Measurements from ENCODE around the gene ZNF497.

DNA sequence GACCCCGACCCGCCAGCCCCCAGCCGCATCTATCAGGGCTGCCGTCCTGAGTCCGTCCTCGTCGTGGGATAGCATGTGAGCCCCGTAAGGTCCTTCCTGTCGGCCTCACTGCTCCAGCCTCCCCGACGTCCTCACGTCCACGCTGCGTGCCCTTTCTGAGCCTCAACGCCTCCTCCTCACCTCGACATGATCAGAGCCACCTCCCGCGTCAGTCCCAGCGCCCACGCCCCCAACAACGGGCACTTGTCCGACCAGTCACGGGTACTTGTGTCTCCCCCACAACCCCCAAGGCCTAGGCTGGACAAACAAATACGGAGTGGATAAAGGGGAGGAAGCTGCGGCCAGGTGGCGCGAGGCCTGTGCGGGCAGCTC lies 665 bp downstream of the ZNF497 start:
- TF ChIP-seq, protein P1, sequence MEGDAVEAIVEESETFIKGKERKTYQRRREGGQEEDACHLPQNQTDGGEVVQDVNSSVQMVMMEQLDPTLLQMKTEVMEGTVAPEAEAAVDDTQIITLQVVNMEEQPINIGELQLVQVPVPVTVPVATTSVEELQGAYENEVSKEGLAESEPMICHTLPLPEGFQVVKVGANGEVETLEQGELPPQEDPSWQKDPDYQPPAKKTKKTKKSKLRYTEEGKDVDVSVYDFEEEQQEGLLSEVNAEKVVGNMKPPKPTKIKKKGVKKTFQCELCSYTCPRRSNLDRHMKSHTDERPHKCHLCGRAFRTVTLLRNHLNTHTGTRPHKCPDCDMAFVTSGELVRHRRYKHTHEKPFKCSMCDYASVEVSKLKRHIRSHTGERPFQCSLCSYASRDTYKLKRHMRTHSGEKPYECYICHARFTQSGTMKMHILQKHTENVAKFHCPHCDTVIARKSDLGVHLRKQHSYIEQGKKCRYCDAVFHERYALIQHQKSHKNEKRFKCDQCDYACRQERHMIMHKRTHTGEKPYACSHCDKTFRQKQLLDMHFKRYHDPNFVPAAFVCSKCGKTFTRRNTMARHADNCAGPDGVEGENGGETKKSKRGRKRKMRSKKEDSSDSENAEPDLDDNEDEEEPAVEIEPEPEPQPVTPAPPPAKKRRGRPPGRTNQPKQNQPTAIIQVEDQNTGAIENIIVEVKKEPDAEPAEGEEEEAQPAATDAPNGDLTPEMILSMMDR (IDR thresholded peaks at IDR 0.05; ENCODE audit: insufficient read depth, low read length, poor library complexity, severe bottlenecking) = no peak
- TF ChIP-seq EZH2phosphoT487 (conservative IDR thresholded peaks at IDR 0.05; ENCODE audit: low read length) = no peak

All from SU-DHL-6 (cell line).